NOMO-1 treated with DMSO at 0.1 percent for 48 hours (cell line): ENCODE measurements around the gene COX18.

Source experiments
- DNase-seq: peaks from one replicate; lab custom pipeline; 2025; ENCODE audit not compliant: unreplicated experiment; lab: John Stamatoyannopoulos, UW

Gene COX18

GRCh38 chr4:73053974-73054480 is 15.5 kb downstream of the COX18 start:
- DNase-seq = no peak

DNA sequence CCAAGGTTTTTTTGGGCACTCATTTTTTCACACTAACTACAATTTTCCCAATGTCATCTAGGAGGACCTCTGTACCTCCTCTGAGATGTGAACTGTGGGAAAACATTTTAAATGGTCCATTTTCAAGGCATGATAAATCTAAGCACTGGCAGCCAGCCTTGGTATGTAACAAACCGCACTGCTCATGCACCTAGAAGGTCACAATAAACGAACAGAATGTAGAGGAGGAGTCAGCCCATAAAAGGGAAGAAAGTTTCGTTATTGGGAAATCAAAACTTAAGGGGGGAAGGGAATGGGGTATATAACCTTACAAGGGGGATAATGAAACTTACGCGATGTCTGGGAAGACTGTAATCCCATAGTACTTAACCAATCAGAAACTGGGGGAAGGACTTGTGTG is 16.4 kb downstream of the COX18 start:
- no peak for DNase-seq

GRCh38 chr4:73051625-73052024 is 17.9 kb downstream of the COX18 start:
- DNase-seq = no peak

- DNase-seq = no peak
These were observed 23.6 kb downstream of the COX18 start for GRCh38 chr4:73045879-73046278.

GRCh38 chr4:73037057-73037456 is 32.5 kb downstream of the COX18 start:
- DNase-seq = peak; percentile 11

GRCh38 chr4:73036123-73036522 is 33.4 kb downstream of the COX18 start:
- no peak for DNase-seq

DNA sequence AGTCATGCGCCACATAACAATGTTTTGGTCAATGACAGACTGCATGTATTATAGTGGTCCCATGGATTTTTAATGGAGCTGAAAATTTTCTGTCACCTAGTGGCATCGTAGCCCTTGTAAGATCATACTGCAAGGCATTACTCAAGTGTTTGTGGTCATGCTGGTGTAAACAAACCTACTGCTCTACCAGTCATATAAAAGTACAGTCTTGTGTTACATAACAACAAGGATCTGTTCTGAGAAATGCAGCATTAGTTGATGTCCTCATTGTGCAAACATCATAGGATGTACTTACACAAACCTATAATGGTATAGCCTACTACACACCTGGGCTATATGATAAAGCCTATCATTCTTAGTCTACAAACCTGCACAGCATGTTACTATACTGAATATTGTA is 34.6 kb downstream of the COX18 start:
- DNase-seq = no peak

GRCh38 chr4:73028621-73029020 is 40.9 kb downstream of the COX18 start:
- DNase-seq = no peak

- DNase-seq = peak; percentile 49
These were observed 47.9 kb downstream of the COX18 start for GRCh38 chr4:73021634-73022033.

DNA sequence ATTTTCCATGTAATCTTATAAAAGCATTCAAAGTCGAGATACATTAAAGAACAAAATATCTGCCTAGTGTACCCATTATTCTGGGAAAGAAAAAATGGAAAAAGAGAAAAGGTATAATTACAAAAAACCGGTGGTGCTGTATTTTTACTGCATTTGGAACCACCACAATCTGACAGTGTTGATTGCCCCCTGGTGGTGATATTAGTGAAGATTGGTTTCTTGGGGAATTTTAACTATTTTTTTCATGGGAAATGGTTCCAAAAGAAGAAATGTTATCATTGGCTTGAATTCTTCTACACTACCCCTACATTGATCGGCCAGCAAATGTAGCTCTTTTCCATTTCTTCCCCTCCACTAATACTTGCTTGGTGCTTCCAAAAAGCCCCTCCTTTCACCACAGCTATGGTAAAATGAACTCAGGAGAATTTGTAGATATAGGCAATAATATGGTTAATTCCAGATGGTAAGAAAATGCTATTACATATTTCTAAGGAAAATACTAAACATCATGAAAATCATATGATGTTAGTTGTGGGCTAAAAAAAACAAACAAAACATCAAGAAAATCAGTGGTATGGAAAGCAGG is 50.0 kb downstream of the COX18 start:
- peak; percentile 30 for DNase-seq

- no peak for DNase-seq
These were observed 50.9 kb downstream of the COX18 start for GRCh38 chr4:73018595-73018994.

DNA sequence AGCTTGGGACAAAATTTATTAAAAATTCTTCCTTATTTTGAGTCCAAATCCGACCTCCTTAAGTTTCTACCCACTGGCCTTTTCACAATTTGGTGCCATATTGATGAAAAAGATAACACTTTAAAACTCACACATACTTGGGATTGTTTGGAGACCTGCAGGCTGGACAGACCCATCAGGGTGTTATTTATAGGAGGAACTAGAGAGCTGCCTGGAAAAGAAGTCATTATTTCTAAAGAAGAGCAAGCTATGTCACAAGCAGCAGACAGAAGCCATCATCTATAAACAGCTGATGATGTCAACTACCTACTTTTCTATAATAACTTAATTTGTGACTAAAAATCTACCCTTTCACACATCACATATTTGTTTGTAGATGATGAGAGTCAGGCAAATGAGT is 56.2 kb downstream of the COX18 start:
- DNase-seq = no peak

DNA sequence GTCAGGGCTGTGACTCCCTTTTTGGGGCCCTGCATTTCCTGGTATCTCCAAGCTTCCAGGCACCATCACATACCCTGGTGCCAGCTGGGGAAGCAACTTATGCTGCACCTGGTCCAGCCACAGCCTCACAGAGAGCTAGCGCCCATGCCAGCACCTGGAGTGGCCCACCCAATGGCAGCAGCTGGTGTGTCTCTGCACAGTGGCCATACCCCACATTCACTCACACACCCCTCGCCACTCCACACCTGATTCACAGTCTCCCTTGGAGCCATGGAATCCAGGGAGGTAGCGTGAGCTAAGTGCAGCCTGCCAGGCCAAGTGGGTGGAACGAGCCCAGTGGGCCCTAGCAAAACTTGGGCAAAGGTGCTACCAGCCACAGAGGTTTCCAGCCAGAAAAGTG is 56.8 kb downstream of the COX18 start:
- DNase-seq = no peak

- DNase-seq = no peak
These were observed 57.9 kb downstream of the COX18 start for GRCh38 chr4:73011629-73011985.

DNA sequence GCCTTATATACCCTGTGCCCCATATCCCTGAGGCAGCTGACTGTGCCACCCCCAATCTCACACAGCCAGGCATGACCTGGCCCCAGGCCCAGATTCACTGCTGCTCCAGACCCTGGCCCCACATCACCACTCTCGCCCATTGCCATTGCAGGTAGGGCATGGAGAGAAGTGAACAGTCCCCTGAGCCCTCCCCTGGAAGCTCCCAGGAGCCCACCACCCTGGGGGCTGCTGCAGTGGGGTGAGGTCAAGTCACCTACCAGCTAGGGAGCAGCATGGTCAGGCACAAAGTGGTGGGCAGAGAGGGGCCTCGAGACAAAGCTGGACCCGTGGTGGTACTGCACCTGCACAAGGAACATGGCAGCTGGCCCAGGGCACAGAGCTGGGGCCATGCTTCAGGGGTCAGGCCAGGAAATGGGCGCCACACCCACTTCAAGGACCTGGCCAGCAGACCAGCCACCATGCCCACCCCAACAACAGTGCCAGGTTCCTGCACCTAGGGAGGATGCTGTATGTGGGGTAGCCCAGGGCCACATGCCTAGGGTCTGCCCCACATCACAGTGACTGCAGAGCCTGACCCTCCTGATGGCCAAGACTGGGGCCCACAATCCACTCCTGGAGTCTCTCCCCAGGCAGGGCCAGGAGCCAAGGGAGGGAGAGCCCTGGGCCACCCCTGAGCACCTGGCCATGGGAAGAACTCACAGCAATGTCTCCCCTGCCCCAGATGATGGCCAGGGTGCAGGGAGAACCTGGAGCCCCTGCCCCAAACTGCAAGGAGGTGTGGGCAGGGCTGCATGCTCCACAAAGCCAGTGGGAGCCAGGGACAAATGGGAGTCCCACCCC is 58.5 kb downstream of the COX18 start:
- DNase-seq = no peak

GRCh38 chr4:73007526-73008100 is 61.9 kb downstream of the COX18 start:
- DNase-seq = no peak

- no peak for DNase-seq
These were observed 63.1 kb downstream of the COX18 start for GRCh38 chr4:73006286-73006990.

DNA sequence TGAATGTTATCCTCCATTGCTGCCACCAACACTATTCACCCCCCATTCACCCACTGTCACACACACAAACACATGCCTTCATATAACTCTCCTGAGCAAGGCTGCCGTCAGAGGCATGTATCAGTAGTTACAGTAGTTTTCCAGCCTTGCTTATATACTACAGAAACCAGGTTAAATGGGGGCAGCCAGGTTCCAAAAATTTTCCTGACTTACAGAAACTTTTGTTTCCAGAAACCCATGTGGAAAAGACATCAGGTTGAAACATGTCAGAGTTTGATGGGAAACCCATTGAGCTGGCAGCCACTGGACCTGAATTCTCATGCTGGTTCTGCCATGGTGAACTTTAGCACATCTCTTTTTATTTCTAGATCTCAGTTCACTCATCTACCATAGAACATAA is 64.0 kb downstream of the COX18 start:
- no peak for DNase-seq
